Measurements from ENCODE around the gene ATP5PB.

ATP5PB gene

DNA sequence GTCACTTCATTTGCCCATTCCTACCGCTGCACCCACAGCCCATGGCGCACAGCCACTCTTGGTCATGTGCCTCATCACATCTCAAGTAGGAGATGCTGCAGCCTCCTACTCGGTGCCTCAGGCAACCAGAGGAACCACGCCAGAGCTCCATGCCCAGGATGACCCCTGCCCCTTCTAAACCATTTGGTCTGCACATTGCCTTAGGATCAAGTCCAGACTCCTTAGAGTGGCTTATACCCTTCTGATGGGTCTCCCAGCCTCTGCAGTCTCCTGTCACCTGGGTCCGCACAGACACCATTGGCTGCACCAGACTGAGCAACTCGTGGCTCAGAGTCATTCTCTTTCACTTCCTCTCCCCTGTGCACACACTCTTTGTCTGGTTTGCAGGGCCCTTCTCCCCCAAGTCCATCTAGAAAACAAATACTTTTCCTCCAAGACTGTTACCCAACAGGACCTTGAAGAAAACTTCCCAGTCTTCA lies 56.4 kb downstream of the ATP5PB start:
- H3K27ac ChIP-seq: no peak overlapping the region
- TF ChIP-seq, protein P1, sequence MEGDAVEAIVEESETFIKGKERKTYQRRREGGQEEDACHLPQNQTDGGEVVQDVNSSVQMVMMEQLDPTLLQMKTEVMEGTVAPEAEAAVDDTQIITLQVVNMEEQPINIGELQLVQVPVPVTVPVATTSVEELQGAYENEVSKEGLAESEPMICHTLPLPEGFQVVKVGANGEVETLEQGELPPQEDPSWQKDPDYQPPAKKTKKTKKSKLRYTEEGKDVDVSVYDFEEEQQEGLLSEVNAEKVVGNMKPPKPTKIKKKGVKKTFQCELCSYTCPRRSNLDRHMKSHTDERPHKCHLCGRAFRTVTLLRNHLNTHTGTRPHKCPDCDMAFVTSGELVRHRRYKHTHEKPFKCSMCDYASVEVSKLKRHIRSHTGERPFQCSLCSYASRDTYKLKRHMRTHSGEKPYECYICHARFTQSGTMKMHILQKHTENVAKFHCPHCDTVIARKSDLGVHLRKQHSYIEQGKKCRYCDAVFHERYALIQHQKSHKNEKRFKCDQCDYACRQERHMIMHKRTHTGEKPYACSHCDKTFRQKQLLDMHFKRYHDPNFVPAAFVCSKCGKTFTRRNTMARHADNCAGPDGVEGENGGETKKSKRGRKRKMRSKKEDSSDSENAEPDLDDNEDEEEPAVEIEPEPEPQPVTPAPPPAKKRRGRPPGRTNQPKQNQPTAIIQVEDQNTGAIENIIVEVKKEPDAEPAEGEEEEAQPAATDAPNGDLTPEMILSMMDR (IDR thresholded peaks at IDR 0.05): no peak
- TF ChIP-seq ZFX (IDR thresholded peaks at IDR 0.05; ENCODE audit: borderline replicate concordance): no peak

DNA sequence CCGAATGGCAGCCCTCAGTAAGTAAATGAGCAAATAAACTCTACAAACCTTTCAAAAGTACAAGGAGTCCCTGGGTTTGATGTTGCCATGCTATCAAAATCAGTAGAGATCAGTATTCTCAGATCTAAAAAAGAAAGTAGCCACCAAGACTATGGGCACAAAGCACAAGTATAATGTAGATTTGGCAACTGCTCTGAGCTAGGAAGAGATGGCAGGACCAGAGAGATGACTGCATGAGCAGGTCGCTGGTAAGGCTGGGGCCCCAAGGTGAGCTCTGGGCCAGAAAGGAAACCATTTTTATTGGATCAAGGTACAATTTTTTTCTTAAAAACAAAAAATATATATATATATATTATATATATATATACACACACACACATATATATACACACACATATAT lies 57.3 kb downstream of the ATP5PB start:
- no peak for TF ChIP-seq ZFX (IDR thresholded peaks at IDR 0.05; ENCODE audit: borderline replicate concordance)
- TF ChIP-seq, protein P1 (IDR thresholded peaks at IDR 0.05): no peak
- H3K27ac ChIP-seq: no peak overlapping the region

DNA sequence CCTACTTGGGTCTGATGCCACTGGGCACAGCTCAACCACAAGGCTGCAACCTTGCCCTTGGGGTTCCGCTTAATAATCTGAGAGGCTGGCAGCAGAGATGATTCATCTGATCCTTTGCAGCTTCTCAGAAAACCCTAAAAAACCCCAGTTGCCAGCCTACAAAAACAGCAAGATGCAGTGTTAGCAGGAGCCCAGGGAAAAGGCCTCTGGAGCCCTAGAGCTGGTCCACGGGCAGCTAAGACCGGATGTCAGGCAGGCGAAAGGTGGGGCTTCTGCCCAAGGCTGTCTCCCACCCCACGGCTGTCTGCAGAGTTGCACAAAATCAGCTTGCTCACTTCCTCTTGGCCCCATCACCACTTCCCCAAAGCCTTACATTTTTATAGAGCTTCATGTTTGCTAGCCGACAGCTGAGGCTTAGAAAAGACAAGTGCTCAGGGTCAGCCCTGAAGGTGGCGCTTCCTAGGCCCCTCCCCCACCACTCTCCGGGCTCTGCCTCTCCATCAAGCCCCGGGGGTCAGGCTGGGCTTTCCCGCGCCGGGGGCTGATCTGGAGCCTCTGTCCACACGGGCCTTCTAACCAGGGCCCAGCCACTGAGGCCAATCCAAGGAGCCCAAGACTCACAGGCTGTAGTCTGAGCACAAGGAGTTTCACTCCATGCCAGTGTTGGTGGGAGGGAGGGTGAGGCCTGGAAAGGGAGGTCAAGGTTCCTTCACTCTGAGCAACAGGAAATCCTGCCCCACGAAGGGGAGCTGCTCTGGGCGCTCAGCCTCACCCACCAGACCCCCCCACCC lies 58.3 kb downstream of the ATP5PB start:
- peak overlapping the region; percentile 81 for H3K27ac ChIP-seq
- TF ChIP-seq, protein P1 (IDR thresholded peaks at IDR 0.05): no peak
- no peak for TF ChIP-seq ZFX (IDR thresholded peaks at IDR 0.05; ENCODE audit: borderline replicate concordance)

DNA sequence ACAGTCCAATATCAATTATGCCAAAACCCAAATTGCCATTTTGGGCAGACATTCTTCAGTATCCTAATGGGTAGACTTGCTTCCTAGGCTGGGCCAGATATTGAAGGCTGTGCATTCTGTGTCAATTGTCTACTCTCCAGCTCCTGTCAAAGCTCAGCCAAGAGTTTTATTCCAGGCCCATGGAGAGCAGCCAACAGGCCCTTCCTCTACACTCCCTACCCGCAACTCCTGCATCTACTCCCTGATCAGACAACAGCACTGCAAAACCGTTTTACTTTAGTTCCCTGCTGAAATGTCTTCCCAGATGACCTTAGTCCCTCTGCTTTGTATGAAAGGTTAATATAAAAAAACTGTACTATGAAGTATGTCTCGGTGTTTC lies 60.7 kb downstream of the ATP5PB start:
- TF ChIP-seq, protein P1 (IDR thresholded peaks at IDR 0.05): no peak
- TF ChIP-seq ZFX (IDR thresholded peaks at IDR 0.05; ENCODE audit: borderline replicate concordance): no peak
- no peak overlapping the region for H3K27ac ChIP-seq

DNA sequence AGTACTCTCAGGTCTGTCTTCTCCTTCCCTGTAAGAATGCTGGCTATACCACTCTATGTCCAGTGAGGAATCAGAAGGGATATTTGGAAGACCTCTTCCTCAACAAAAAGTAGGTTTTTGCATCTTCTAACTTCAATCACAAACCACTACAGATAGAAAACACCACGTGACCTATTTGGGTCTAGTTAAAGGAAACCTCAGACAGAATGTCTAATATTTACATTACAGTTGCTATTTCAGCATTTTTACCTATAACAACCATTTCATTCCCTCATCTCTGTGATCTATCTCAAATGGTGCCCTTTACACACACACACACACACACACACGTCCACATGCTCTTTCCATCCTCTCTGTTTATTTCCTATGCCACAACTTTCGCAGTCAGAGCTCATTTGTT lies 62.1 kb downstream of the ATP5PB start:
- TF ChIP-seq, protein P1 (IDR thresholded peaks at IDR 0.05): no peak
- TF ChIP-seq ZFX (IDR thresholded peaks at IDR 0.05; ENCODE audit: borderline replicate concordance): no peak
- no peak overlapping the region for H3K27ac ChIP-seq

Data from 22Rv1 (cell line).